PFSK-1 (cell line): Measurements from ENCODE around the gene L3MBTL1.

ENCODE experiments used
- FOXP2 ChIP-seq: optimal IDR thresholded peaks from 2 replicates; pipeline ENCODE3; 2011; ENCODE audit warnings: borderline replicate concordance, control low read depth, inconsistent platforms; ENCODE audit not compliant: insufficient read depth; ENCODE audit errors: extremely low read length, extremely low read depth
- POLR2AphosphoS5 ChIP-seq: IDR thresholded peaks from 2 replicates; pipeline ENCODE4 v1.6.1; 2012; ENCODE audit warnings: low read depth, mild to moderate bottlenecking, control low read depth, low read length, moderate library complexity
- REST ChIP-seq, 2 experiments: IDR thresholded peaks; 2 replicates each; pipeline versions ENCODE4 v1.6.1 to v1.8.0; 2011 to 2012; ENCODE audit warnings: low read depth in 2 of 2, low read length in 2 of 2, control low read depth in 1 of 2, inconsistent platforms in 1 of 2, mild to moderate bottlenecking in 1 of 2, moderate library complexity in 1 of 2; ENCODE audit not compliant: insufficient read depth in 1 of 2
- SIN3A ChIP-seq: IDR thresholded peaks from 2 replicates; pipeline ENCODE4 v1.6.1; 2012; ENCODE audit warnings: mild to moderate bottlenecking, low read length, moderate library complexity, borderline replicate concordance; ENCODE audit not compliant: insufficient read depth
- TAF1 ChIP-seq: IDR thresholded peaks from 2 replicates; pipeline ENCODE4 v1.6.1; 2012; ENCODE audit warnings: low read length, control low read depth, borderline replicate concordance; ENCODE audit not compliant: insufficient read depth

- TF ChIP-seq POLR2AphosphoS5 (no peak), REST (IDR thresholded peaks at IDR 0.05; ENCODE audit: insufficient read depth in 1 of 2, low read depth in 2 of 2, low read length in 2 of 2) (no peak), TAF1 (no peak), SIN3A (no peak), FOXP2 (no peak)
Measured at GRCh38 chr20:43539975-43540672, 32.6 kb downstream of the L3MBTL1 start.
